Stimulated activated CD4-positive, alpha-beta T cell treated with anti-CD3 and anti-CD28 coated beads, Interleukin-15, amount 100 ng/mL, for 1 hour (primary cell): ENCODE results near the gene RGS13.

Experiments used
- DNase-seq, 2 donors: peaks; one replicate each; pipeline ENCODE4 v3.0.0-alpha.2; 2020; ENCODE audit warnings: low read depth in 1 of 2, low spot score in 1 of 2

The RGS13 gene

DNA sequence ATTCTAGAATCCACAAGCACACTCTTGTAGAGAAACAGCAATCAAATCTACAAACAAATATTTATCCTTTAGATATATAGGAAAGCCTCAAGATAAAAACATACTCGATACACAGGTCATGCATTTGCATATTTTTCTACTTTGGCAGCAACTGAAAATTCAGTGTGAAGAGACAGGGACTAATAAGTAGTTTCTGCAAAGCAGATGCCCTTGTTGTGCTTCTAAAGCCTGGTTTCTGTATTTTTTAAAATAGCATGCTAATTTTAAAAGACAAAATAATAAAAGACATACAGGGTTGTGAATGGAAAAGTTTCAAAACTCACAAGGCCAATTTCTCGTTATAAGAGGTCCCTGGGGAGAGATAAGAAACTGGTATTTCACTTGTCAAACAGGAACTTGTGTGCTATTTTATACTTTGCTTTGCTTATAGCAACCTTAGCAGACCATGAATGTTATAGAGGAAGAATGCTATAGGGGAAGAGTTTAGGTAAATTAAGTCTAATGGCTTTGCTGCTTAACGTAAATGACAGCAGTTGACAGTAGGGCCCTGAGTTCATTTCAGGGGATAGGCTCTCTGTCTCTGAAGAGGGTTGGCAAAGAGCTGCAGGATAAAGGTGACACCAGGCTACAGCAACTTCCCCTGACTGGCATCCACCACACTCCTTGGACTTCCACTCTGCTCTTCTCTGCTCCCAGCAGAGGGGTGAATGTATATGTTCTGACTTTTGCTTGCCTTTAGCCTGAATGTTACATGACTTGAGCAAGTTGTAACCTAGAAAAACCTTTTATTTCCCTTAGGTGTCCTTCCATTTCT, 9.4 kb upstream of the RGS13 start:
- no peak for DNase-seq

DNA sequence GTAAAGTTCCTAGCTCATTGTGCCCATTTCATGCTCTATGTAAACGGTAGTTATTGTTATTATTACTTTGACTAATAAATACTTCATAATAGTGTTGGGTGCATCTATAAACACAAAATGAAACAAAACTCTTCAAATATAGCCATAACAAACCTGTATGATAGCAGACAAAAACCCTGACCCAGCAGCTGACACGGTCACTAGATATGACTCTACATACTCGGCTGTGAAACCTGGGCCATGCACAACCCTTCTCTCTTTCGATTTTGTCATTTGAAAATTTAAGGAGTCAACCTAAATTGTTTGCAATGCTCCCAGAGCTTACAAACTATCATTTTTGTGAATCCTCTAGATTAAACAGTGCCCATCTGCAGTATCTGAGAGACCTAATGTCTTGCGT, 8.0 kb upstream of the RGS13 start:
- DNase-seq, result no peak

DNA sequence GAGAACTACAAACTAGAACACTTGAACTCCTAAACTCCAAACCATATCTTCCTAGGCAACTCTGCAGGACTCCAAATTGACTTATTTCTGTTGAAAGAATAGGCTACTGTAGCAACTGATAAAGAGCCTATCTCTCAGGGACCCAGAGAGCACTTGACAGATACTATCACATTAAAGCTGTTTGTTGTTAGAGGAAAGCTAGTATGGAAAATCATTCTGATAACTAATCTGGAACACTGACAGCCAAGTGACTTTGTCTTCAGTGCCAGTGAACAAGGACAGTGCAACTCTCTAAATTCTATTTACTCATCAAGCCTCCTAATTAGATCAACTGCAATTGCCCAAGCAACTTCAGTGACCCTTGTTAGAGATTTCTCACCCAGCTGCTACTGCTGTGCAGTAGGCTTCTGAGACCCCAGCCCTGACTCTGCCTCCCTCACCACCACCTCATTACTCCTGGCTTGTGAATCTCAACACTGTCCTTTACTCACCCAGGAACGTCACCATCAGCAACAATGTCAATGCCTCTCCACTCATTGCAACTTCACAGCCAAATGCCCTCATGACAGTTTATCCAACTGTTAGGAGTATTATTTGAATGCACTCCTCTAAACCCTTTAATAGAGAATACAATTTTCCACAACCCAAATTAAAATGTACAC, 7.4 kb upstream of the RGS13 start:
- DNase-seq, result no peak

DNA sequence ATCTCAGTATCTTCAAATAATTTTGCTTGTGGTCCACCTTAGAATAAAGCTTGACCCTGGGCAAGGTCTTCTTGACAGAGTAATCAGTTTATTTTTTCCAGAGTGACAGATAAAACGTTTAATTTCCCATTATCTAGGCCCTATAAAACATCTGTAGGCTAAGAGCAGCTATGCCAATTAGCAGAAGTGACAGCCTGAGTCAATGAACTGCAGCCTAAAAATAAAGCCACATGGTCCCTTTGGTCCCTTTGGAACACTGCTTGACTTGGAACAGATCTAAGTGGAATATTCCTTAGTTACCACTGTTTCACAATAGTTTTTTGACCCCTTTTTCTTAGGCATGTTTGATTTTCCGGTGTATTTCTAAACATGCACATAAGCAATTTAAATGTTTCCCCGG, 6.3 kb upstream of the RGS13 start:
- DNase-seq, result no peak

DNA sequence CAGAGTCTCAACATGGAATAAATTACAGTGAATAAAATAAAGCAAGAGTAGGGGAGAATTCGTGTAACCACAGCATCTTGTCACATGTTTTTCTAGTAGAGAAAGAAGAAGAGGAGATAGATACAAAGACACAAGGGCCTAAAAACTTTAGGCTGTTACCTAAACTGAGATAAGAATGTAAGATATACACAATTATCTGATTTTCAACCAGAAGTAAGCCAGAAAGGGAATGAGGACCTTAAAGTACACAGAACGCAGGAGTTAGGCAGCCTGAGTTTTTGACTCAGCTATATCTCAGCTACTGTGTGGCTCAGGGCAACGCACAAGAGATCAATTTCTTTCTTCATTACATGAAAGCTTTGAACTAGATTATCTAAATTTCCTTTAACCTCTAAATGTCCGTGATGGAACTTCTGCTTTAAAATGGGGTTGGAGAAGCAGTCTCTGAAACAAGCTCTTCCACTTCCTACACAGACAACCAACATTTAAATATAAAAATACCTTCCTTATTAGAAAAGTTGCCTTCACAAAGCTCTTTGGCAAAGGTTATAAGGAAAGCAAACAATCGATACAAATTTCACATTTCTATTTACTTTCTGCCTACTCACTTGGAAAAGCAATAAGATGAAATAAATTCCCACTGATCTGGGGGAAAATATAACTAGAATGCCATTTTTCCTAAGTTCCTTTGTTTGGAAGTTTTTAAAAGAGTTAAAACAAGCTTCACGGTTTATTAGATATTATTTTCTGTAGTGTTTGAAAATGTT, 5.2 kb upstream of the RGS13 start:
- DNase-seq, result no peak

DNA sequence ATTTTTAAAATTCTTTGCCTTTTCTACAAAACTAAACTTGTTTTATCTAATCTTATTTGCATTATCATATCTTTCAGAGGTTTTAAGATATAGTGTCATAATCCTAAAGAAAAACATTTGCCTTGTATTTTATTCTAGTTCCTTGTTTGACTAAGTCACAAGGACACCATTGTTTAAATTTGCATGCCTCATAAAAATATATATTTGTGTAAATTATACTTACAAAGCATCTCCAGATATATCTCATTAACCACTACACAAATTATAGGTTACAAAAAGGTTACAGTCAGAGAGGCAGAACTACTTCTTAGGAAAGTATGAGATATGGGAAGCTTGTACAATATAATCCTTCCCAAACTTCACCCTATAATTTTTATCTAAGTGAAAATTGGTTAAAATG, 4.2 kb upstream of the RGS13 start:
- no peak for DNase-seq

DNA sequence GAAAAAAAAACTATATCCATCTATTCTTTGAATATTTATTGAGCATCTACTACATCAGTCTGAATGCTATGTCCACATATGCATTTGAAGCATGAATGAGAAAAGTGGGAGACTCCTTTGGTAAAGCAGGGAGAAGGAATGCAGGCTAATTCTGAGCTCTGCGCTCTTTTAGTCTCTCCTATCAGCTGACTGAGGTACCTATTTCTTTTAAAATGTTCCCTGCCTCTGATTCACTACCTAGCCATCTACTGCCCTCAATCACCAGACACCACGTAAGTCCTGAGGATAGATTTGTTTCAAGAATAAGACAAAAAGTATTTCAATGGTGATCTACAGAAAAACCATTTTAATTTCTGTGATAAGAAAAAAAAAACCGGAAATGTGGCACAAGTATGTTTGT, 3.8 kb upstream of the RGS13 start:
- no peak for DNase-seq

DNA sequence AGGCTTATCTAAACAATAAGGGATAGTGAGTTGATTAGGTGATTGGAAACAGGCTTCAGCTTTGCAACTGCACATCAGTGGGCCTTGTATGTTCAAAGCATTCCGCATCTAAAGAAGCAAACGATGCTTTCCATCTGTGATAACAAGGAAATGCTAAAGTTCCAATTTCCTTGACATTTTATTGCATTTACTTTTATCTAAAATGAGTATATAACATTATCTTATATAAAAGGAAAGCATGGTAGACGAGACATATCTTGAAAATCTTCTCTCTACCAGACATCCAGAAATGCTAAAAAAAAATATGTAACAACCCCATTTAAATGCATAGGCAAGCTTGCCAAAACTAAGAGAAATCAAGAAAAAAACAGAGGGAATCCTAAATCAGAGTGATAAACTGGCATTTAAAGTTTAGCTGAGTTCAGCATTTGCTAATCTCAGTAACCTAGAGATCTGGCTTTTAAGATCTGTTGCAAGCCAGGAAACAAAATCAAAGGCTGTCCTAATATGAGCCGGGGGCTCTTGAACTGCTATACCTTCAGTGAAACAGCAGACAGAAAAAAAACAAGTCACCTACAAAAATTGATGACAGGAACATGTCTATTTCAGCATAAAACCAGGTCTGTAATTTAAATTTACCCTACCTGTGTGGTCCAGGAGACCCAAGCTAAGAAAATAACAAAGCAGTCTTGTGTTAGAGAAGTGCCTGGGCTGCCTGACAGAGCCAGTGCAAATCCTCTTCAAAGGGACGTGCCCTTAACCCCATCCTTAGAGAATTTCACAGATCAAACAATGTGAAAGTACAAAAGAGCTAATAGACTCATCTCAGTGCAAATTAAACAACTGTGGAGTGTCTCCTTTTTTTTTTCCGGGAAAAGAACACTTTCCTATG, 3.1 kb upstream of the RGS13 start:
- no peak for DNase-seq

DNA sequence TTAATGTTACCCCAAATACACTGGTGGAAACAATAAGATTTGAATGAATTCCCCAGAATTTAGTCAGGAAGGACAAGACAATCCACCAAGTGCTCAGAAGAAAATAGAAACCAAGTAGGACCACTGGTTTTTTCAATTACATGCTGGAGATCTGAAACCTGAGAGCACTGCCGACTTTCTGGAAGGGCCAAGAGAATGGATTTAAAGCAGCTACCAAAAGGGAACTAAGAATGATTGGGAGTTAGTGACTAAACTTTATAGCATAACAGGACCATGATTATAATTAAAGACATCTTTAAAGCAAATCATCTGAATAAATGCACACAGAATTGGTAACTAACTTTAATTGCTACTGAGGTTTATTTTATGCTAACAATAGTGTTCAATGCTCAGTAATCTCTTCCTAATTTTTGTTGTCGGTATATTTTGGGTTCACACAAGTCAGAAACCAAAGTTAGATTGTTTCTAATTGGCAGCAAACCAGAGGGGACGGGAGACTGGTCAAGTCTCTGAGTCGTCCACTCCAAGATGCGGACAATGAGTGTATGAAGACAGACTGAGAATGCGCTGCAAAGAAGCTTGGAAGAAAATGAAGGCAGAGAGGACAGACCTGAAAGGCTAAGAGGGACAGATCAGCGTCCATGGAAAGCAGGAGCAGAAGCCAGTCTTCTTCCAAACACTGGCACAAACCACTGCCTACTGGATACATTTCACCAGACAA, 2.3 kb upstream of the RGS13 start:
- DNase-seq, result no peak

DNA sequence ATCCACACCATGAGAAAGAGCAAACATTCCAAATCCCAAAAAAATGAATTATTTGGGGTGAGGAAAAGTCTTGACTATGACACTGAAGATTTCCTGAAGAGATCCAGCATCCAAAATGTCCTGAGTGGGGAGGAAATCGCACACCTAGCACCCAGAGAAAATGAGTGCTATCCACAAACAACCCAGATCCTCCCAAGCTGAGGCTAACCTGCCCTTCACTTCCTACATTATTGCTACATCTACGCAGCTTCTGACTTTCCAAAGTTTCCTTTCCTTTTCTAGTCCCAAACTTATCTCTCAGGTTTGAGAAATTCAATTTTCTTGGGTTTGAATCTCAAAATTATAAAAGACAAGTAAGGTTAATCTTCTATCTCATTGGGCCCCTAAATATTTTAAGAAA, 906 bp upstream of the RGS13 start:
- DNase-seq, result no peak

DNA sequence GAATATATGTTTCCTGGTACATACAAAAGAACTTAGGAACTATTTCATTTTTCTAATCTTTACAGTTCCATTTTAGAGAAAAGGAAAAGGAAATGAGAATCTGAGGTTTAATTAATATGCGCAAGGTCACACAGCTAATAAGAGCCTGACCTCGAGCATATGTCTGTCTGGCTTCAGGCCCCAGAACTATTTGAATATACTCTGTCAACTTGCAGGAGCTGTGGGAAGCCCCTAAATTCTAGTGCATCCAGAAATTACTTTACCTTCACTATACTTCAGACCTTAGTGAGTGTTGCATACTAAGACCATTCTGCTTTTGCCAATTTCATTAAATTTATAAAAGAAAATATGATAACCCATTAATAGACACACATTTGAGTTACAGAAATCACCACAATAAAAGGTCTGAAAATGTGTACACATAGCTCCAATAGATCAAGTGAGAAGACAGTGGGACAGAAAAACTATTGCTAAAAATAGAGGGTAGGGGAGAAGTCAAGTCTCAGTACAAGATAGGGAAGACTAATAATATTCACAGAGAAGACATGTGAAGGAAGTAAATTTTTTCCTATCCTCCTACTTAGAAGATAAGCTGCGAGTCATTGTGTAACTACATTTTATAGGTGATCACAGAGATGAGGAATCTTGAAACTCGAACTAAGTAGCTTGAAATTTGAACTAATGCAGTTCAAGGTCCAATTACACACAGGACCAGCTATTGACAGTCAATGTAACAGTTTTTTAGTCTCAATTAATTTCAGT, 3.8 kb downstream of the RGS13 start:
- DNase-seq, result no peak

DNA sequence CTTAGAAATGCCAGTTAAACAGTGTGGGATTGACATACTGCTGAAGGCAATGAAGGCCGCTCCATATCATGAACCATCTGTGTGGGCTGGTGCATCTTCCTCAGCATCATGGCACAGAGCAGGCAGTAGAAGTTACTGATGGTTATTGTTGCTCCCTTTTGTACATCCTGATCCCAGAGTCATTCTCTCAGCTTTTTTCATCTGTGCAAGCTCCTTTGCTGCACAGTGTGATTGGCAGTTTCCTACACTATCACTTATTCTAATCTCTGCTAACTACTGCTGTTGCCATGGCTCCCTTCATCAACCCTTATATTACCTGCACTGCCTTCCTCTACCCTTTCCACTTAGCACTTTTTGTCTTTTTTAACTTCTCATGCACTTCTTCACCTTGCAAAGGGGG, 16.2 kb downstream of the RGS13 start:
- DNase-seq, result no peak

DNA sequence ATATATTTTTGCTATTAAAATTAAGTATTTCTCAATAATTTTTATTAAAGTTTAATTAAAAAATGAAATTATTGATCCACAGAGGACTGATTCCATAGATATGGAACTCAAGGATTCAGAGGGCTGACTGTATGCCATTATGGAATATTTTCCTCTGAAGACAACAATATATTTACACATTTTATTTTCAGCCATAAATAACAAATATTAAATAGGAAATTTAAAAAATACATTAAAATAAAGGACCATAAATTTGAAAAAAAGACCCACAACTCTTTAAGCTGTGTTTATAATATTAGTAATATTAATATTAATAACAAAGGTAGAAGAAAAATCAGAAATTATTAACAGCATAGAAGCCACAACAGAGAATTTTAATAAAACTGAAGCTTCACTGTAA, 18.2 kb downstream of the RGS13 start:
- DNase-seq, result no peak

DNA sequence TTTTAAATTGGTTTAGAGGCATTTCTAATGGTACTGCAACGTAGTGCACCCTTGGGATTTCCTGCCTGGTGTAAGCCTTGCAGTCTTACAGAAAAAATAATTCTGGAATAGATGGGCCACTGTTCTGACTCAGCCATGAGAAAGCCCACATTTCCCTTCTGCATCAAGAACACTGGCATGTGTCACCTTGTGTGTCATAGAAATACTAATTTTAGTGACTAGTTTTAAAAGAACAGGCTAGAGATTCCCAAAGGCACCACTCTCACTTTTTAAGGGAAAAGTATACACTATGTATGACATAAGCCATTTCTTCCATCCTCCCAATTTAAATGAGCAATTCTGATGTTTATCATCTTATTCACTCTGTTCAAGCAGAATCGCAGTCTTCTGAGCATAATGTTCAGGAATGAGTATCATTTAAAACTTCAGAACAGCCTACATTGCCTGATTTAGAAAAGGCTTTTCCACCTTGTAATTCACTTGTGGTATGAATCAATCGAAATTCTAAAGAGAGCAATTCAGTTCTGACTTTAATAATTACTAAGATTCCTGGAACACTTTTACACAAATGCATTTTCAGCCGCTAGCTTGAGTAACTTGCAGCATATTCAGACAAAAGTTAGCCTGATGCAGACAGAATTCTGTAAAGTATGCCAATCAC, 18.8 kb downstream of the RGS13 start:
- DNase-seq, result no peak

DNA sequence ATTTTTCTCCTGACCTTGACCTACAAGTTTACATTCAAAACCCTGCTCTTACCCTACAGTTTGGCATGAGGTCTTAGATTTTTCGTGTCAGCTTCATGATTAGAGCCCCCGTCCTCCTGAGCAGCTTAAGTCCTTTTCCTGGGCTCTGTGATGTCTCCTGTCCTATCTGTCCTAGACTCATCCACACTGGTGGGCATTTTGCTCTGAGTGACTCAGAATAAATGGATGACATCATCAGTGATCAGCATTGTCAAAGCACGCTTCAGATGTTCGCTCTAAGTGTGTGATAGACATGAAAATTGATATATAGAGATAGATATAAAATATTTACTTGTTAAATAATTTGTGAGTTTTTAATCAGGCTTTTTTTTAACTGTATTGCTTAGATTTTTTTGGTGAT, 21.8 kb downstream of the RGS13 start:
- no peak for DNase-seq

DNA sequence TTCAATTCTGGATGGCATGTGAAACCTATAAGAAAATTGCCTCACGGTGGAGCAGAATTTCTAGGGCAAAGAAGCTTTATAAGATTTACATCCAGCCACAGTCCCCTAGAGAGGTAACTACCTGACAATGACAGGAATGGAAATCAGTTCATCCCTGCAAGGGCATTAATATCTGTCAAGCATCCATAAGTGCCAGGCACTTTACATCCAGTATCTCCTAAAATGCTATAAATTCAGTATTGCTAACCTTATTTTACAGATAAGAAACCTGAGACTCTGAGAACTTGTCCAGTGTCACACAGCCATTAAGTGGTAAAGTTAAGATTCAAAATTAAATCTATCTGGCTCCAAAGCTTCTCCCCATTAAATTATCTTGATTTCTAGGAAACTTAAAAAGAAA, 22.3 kb downstream of the RGS13 start:
- DNase-seq, result no peak

DNA sequence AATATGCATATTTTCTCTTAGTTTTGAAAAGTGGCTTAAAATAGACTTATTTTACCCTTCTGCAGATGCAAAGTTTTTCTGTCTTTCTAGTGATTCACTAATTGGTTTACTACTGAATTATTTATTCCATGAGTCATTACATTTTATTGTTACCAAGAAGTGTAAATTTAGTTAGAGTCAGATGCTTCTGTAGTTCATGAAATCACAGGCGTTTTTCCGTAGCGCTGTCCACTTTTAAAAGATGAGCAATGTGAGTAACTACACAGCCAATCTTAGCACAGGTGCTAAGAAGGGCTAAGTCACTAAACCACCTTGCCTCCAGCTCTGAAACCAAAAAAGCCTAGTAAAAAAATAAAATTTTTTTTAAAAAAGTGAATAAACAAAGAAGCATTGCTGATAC, 24.7 kb downstream of the RGS13 start:
- DNase-seq, result no peak

DNA sequence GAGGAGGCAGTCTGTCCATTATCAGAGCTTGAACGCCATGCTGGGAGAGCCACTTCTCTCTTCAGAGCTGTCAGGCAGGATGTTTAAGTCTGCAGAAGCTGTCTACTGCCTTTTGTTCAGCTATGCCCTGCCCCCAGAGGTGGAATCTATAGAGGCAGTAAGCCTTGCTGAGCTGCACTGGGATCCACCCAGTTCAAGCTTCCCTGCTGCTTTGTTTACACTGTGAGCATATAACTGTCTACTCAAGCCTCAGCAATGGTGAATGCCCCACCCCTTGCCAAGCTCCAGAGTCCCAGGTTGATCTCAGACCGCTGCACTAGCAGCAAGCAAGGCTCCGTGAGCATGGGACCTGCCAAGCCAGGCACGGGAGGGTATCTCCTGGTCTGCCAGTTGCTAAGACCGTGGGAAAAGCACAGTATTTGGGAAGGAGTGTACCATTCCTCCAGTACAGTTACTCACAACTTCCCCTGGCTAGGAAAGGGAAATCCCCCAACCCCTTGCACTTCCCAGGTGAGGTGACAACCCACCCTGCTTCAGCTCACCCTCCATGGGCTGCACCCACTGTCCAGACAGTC, 32.5 kb downstream of the RGS13 start:
- DNase-seq, result no peak

DNA sequence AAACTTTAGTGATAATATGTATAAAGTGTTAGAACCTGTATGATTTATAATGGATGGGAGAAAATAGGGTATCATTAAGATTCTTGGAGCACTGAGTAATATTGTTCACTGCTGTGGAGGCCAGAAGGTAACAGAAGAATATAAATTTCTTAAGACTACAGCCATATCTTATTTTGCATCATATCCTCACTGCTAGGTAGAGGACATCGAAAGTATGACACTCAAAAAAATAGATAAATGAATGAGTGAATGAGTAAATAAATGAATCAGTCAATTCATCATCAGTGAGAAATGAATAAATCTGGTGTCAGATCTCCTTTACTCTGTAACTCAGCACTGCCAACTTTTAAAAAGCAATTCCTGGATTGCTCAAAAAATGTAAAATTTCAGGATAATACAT, 33.2 kb downstream of the RGS13 start:
- no peak for DNase-seq
